GM18505 (cell line): Measurements from ENCODE around the gene CDCA8.
"Not testable (repeated sequence)": the region's sequence is repeated elsewhere in the genome, so short reads cannot be mapped to it uniquely, and the experiment has no call there.

Experiments
- ATAC-seq: cut with Tn5 transposase; IDR thresholded peaks from one replicate; pipeline ENCODE4 v1.9.1; 2021; ENCODE audit not compliant: unreplicated experiment
- POLR2A ChIP-seq: IDR thresholded peaks from 4 replicates; pipeline ENCODE4 v1.6.1; 2011; ENCODE audit warnings: borderline replicate concordance; ENCODE audit not compliant: insufficient read depth, insufficient read length; ENCODE audit errors: extremely low read depth

CDCA8 gene

GRCh38 chr1:37725851-37726613, 33.7 kb downstream of the CDCA8 start:
- no peak for TF ChIP-seq POLR2A
- no peak for ATAC-seq

GRCh38 chr1:37726751-37727585, 34.7 kb downstream of the CDCA8 start:
- no peak for ATAC-seq
- no peak for TF ChIP-seq POLR2A

GRCh38 chr1:37728416-37728815, 36.1 kb downstream of the CDCA8 start:
- no peak for ATAC-seq
- no peak for TF ChIP-seq POLR2A

GRCh38 chr1:37730376-37730775, 38.1 kb downstream of the CDCA8 start:
- ATAC-seq, result no peak
- no peak for TF ChIP-seq POLR2A

- ATAC-seq, result no peak
- TF ChIP-seq POLR2A, result no peak
Observed at GRCh38 chr1:37731312-37732019, 39.1 kb downstream of the CDCA8 start.

GRCh38 chr1:37732111-37732780, 39.9 kb downstream of the CDCA8 start:
- ATAC-seq, result no peak
- no peak for TF ChIP-seq POLR2A

GRCh38 chr1:37734629-37735591, 42.6 kb downstream of the CDCA8 start:
- no peak for TF ChIP-seq POLR2A
- ATAC-seq, result no peak

GRCh38 chr1:37737975-37738374, 45.7 kb downstream of the CDCA8 start:
- not testable (repeated sequence) for ATAC-seq

- not testable (repeated sequence) for ATAC-seq
Observed at GRCh38 chr1:37738619-37739018, 46.3 kb downstream of the CDCA8 start.

GRCh38 chr1:37739222-37739621, 46.9 kb downstream of the CDCA8 start:
- ATAC-seq, result no peak

GRCh38 chr1:37741130-37741529, 48.8 kb downstream of the CDCA8 start:
- ATAC-seq, result no peak
- TF ChIP-seq POLR2A, result no peak

More at GRCh38 chr1:37739222-37739621, 46.9 kb downstream of the CDCA8 start:
- no peak for TF ChIP-seq POLR2A

- ATAC-seq, result no peak
- no peak for TF ChIP-seq POLR2A
Observed at GRCh38 chr1:37741662-37742061, 49.3 kb downstream of the CDCA8 start.
